ENCODE data around the gene PHYH.
"Not testable (repeated sequence)": the region's sequence is repeated elsewhere in the genome, so short reads cannot be mapped to it uniquely, and the experiment has no call there.

Gene PHYH

DNA sequence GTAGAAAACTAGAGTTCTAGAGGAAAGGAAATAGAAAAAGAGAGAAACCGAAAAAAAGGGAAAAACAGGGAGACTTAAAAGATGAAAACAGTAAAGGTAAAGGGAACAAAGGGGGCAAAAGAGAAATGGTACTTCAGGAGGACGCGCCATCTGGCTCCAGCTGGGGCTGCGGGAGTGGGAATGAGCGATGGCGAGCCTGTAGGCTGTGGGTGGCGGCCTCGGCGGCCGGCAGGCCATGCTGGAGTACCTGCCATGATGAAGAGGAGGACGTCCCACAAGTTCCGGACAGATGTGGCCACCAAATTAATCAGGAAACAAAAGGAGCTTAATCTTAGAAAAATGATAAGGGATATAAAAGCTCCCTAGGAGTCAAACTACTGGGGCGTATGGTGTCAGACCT, 21.7 kb upstream of the PHYH start:
- DNase-seq (ENCODE audit: low read depth, low spot score) = no peak

DNA sequence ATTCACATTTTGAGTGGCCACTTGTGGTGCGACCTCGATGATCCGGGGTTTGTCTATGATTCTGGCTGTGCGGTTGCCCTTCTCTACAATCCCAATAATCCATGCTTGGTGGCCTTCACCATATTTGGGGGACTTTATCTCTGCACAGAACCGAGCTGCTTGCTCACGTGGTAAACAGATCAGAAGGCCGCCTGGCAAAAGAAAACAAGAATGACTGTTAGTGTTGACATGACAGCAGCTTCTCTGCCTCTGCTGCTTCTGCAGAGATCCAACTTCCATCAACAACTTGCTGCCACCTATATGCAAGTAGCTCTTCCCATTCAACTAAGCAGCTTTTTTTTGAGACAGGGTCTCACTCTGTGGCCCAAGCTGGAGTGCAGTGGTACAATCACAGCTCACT, 19.3 kb upstream of the PHYH start:
- DNase-seq (ENCODE audit: low read depth, low spot score) = no peak

DNA sequence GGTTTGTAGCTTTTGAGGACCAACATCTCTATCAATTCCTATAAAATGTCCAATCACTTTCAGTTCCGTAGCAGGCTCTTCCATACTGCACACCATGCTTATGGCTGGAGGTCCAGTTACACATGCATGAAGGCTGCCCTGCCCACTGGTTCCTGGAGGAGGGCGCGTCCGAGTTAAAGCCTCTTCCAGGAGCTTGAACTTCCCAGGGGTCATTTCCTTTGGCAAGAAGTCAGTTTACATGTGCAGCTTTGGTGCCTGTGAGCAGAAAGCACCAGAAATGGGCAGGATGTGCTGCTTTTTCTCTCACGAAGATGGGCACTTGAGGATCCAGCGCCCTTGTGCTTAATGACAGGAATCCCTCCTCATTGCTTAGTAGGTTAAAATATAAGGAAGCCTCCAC, 17.6 kb upstream of the PHYH start:
- no peak for DNase-seq (ENCODE audit: low read depth, low spot score)

DNA sequence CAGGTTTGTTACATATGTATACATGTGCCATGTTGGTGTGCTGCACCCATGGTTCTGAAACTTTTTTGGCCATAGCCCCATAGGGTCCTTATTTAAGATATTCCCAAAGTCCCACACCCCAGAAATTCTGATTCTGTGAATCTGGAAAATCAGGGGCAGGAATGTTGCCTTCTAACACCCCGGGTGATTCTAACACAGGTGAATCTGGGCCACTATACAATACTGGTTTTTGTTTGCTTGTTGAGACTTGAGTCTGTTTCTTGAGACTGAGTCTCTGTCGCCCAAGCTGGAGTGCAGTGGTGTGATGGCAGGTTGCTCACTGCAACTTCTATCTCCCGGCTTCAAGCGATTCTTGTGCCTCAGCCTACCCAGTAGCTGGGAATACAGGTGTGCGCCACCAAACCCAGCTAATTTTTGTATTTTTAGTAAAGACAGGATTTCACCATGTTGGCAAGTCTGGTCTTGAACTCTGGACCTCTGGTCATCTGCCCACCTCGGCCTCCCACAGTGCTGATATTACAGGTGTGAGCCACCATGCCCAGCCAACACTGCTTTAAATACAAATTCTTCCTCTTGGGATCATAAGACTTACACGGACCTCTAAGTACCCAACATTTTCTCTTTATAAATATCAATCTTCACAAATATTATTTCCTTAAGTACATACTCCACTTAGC, 16.9 kb upstream of the PHYH start:
- no peak for DNase-seq (ENCODE audit: low read depth, low spot score)

DNA sequence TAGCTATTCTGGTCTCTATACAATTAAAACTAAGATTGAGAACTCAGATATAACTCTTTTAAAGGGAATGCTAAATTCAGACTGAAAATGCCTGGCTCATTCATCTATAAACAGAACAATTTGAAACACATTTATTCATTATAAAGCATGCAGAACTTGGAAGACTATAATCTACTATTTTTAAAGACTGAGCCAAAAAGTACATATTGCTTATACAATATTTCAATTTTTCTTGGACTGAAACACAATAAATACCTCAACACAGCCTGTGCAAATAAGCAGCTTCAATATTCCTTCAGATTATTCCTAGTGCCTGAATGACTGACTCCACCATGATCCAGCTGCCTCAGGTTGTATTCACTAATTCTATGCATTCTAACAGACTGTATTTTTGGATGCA, 15.5 kb upstream of the PHYH start:
- no peak for DNase-seq (ENCODE audit: low read depth, low spot score)

DNA sequence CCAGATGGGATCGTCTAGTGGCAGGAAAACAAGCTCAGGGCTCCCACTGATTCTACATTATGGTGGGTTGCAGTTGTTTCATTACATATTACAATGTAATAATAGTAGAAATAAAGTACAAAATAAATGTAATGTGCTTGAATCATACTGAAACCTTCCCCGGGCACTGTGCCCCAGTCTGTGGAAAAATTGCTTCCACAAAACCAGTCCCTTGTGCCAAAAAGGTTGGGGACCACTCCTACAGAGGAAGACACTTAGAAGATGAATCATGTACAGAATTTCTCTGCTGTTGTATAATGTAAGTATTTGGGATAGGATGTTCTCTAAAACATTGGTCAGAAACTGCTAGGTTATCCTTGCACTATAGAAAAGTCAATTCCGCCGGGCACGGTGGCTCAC, 11.3 kb upstream of the PHYH start:
- DNase-seq (ENCODE audit: low read depth, low spot score) = no peak

DNA sequence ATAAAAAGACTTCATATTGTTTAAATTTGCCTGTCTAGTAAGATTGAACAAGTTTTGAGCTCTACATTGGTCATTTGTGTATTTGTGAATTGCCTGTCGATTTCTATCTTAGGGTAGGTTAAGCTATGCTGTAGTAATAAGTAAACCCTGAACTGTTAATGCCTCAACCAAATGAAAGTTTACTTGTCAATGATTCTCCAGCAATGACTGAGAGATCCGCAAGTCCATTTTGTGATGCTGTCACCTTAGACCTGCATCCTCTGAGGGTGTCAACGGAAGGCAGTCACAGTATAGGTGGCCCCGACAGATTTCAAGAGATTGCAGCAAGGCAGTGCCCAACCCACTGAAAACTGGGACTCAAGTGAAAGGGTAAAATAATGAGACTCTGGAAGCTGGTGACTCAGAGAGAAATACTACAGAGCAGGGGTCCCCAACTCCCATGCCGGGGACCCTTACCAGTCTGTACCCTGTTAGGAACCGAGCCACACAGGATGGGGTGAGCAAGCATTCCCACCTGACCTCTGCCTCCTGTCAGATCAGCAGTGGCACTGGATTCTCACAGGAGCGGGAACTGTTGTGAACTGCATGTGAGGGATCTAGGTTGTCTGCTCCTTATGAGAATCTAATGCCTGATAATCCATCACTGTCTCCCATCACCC, 10.8 kb upstream of the PHYH start:
- DNase-seq (ENCODE audit: low read depth, low spot score) = no peak

DNA sequence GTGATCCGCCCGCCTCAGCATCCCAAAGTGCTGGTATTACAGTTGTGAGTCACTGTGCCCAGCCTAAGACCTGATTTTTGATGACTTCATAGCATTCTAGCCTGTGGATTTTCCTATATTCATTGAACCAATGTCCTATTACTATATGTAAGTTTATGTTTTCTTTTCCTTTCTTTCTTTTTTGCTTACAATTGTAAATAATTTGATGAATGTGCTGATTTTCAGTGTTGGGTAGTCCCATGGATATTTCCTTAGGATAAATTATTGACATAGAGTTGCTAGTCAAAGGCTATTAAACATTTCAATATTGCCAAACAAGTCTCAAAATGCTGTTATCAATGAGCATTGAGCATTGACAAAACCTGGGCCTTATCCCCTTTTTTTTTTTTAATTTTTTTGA, 9.9 kb upstream of the PHYH start:
- DNase-seq (ENCODE audit: low read depth, low spot score) = no peak

DNA sequence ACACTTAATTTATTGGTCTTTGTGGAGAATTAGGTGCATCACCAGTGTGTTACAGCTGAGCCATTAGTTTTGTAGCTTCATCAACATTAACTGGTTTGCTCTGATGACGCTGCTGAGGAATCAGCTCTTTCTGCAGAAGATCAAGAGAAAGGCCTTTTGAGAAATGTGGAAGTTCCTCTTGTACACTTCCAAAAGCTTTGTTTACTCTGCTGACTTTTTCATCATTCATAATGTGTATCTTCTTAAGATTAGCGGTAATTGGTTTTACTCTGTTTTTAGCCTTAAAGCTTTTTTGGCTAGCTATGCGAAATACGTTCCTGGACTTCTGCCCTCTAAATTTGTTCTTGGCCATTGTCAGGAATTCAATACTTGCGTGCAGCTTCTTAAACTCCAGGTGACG, 8.2 kb upstream of the PHYH start:
- DNase-seq (ENCODE audit: low read depth, low spot score) = no peak

DNA sequence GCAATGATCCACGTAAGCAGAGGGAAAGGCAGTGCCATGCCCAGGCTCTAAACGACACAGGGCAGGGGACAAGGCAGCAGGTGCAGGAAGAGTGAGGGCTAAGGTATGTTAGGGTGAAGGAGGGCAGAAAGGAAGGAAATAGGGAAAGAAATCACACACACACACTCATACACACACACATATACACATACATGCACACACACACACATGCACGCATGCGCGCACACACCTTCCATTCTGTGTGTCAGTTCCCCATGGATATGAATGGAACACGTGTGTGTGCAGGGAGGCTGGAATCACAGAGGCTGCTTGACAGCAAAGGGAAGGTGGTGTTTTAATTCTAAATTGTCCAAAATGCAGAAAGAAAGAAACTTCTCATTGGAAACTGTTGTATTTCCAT, 6.2 kb upstream of the PHYH start:
- no peak for DNase-seq (ENCODE audit: low read depth, low spot score)

DNA sequence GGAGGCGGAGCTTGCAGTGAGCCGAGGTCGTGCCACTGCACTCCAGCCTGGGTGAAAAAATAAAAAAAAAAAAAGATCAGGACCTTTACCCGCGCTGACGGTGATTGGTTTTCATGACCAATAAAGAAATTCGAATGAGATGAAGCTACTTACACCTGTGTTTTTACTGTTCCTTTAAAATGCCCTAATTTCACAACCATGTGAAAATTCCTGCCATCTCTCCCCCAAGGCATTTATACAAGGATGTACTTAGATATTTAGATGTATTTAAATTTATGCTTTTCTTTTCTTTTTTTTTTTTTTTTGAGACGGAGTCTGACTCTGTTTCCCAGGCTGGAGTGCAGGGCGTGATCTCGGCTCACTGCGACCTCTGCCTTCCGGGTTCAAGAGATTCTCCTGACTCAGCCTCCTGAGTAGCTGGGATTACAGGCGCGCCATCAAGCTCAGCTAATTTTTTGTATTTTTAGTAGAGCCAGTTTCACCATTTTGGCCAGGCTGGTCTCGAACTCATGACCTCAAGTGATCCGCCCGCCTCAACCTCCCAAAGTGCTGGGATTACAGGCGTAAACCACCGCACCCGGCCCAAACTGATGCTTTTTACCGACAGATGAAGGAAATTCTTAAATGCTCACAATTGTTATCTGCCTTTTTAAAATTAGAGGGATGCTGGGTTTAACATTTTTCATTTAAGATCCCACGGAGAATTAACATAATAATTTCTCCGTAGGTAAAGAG, 3.1 kb upstream of the PHYH start:
- DNase-seq (ENCODE audit: low read depth, low spot score) = no peak

DNA sequence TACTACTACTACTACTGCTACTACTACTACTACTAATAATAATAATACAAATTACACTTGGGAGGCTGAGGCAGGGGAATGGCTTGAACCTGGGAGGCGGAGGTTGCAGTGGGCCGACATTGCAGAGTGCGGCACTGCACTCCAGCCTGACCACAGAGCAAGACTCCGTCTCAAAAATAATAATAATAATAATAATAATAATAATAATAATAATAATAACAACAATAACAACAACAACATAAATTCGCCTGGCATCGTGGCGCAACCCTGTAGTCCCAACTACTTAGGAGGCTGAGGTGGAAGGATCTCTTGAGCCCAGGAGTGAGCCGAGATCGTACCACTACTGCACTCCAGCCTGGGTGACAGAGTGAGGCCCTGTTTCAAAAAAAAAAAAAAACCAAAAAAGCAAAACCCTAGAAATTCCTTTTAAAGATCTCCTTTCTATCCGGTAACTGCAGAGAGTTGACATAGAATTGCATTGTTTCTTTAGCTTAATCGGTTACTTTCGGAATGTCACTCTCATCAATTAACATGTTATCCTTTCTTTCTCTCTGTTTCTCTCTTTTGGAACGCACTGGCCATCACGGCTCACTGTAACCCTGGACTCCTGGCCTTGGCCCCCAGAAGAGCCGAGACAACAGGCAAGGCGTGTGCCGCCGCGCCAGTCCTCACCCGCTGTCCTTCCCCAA, 972 bp downstream of the PHYH start:
- no peak for DNase-seq (ENCODE audit: low read depth, low spot score)

DNA sequence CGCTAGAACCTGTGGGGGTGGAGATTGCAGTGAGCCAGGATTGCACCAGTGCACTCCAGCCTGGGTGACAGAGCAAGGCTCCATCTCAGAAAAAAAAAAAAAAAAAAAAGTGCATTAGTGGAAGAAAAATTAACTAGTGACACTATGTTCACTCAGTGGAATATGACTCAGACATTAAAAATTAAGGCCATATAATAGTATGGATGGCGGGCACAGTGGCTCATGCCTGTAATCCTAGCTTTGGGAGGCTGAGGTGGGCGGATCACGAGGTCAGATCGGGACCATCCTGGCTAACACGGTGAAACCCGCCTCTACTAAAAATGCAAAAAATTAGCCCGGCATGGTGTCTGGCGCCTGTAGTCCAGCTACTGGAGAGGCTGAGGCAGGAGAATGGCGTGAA, 3.4 kb downstream of the PHYH start:
- DNase-seq (ENCODE audit: low read depth, low spot score) = no peak

DNA sequence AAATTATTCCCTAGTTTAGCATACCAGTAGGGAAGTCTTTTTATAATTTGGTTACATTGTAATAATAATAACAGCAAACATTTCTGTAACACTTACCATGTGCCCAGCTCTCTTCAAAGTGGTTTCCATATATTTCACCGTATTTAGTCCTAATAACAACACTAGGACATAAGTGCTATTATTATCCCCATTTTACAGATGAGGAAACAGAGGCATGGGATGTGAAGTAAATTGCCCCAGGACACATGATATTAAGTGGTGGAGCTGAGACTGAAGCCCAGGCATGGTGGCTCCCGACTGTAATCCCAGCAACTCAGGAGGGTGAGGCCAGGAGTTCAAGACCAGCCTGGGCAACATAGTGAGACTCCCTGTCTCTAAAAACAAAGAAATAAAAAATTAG, 5.1 kb downstream of the PHYH start:
- DNase-seq (ENCODE audit: low read depth, low spot score) = no peak

DNA sequence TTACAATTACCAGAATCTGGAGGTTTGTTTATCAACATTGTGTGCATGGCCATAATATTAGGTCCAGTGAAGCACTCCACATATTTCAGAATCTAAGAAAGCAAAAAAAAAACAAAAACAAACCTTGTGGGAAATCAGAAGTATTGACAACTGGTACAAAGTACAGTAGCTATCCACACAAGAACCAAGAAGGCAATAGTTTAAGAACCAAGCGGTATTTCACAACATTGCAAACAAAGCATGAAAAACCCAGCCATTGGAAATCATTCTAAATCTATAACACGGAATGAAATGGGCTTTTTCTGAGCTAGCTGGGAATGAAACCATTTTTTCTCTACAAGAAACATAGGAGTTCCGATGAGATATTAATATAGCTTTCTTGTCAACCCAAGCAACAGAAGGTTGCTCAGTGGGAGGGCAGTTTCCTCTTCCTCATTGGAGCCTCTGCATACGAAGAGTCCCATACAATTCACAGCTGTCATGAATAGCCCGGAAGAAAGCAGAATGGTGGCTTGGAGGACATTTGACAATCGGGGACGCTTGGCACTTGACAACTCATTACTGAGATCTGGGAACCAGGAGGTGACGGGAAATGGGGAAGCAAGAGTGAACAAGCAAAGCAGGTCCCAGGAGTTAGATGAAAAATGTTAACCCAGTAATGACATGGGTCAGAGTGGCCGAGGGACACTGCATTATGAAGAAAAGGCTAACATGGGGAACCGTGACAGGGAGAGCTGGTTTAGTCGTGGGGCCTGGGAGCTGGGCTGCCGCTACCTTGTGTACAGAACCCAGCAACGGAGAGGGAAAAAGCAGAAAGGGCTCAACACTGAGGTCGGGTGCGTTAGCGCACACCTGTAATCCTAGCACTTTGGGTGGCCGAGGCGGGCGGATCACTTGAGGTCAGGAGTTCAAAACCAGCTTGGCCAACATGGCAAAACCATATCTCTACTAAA, 7.8 kb downstream of the PHYH start:
- no peak for DNase-seq (ENCODE audit: low read depth, low spot score)

DNA sequence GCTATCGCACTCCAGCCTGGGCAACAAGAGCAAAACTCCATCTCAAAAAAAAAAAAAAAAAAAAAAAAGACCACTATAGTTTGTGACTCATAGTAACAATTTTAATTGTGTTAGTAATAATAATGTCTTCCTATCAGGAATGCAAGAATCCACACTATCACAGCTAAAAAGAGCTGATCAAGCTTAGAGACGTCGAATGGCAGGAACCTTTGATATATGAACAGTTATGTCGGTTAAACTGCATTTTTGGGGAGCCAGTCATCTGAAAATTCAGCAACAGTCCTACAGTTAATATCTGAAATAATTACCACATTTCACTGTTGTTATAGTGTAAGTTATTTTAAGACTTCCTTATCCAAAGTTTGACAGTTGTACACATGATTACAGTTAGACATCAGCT, 8.8 kb downstream of the PHYH start:
- no peak for DNase-seq (ENCODE audit: low read depth, low spot score)

DNA sequence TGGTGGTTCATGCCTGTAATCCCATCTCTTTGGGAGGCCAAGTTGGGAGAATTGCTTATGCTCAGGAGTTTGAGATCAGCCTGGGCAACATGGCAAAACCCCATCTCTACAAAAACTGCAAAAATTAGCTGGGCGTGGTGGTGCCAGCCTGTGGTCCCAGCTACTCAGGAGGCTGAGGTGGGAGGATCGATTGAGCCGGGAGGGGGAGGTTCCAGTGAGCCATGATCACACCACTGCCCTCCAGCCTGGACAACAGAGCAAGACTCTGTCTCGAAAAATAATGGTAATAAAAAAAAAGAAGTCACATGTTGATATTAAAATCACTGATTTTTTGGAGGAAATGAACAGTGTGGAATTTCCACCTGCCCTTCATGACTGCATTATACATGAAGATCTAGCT, 15.8 kb downstream of the PHYH start:
- DNase-seq (ENCODE audit: low read depth, low spot score) = no peak

DNA sequence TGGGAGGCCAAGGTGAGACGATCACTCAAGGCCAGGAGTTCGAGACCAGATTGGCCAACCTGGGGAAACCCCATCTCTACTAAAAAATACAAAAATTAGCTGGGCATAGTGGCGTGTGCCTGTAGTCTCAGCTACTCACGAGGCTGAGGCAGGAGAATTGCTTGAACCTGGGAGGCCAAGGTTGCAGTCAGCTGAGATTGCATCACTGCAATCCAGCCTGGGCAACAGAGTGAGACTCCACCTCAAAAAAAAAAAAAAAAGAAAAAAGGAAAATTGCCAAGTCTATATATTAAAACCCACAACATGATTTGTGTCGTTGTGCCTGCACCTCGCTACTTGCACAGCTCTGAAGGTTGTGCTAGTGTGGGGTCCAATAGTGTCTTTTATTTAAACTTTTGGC, 17.5 kb downstream of the PHYH start:
- not testable (repeated sequence) for DNase-seq (ENCODE audit: low read depth, low spot score)

DNA sequence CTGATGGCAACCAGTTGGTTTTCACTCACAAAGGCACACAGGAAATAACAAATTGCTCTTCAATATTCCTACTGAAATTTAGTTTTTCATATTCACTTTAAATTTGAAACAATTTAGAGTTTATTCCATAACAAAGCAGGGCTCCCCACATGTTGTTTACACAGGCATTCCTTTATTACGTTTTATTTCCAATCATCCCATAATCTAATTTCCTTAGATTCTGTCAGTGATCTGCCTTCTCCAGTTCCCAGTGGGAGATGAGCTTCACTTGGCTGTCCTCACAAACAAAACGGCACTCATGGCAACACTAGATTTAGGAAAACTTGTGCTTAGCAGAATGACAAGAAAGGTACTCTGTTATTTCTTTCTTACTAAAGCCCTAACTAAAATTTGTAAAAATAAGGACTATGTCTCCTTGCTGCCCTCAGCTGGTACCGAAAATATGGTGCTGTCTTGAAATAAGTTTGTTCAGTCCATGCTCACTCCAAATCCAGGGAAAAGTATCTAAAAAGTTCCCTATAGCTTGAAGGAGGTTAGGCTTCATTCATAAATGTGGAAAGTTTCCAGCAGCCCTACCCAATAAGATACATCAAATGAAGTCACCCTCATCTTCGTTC, 23.0 kb downstream of the PHYH start:
- no peak for DNase-seq (ENCODE audit: low read depth, low spot score)

DNA sequence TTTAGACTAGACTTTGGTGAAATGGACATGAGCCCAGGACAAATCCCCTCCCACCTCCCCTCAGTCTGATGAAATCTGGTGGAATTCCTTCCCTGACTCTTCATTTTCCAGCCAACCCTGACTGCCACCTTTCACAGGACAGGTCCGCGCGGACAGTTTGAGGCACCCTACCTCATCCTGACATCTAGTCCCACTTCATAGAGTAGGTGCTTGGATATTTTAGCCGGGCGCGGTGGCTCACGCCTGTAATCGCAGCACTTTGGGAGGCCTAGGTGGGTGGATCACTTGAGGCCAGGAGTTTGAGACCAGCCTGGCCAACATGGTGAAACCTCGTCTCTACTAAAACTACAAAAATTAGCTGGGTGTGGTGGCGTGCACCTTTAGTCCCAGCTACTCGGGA, 23.7 kb downstream of the PHYH start:
- not testable (repeated sequence) for DNase-seq (ENCODE audit: low read depth, low spot score)

DNA sequence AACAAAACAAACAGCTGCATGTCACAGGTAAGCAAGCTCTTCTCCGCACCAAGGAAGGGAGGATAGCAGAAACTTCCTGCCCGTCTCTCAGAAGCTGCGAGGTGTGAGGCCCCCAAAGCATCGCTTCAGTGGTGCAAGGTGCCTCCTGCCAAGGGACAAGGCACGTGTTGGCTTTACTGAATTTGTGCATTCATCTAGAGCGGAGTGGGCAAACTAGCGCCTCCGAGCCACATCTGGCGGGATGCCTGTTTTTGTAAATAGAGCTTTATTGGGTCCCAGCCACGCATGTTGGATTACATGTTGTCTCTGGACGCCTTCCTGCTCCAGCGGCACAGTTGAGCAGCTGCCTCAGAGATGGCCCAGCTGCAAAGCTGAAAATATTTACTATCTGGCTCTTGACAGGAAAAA, 27.7 kb downstream of the PHYH start:
- no peak for DNase-seq (ENCODE audit: low read depth, low spot score)

Data from iPS DF 19.7 (cell line).